GM21360 (cell line): ENCODE data around the gene CLBA1.
"Not testable (repeated sequence)": the region's sequence is repeated elsewhere in the genome, so short reads cannot be mapped to it uniquely, and the experiment has no call there.

Source experiments
- ATAC-seq: cut with Tn5 transposase; IDR thresholded peaks from one replicate; pipeline ENCODE4 v1.9.1; 2021; ENCODE audit warnings: mild to moderate bottlenecking, moderate library complexity; ENCODE audit not compliant: unreplicated experiment

CLBA1 gene

DNA sequence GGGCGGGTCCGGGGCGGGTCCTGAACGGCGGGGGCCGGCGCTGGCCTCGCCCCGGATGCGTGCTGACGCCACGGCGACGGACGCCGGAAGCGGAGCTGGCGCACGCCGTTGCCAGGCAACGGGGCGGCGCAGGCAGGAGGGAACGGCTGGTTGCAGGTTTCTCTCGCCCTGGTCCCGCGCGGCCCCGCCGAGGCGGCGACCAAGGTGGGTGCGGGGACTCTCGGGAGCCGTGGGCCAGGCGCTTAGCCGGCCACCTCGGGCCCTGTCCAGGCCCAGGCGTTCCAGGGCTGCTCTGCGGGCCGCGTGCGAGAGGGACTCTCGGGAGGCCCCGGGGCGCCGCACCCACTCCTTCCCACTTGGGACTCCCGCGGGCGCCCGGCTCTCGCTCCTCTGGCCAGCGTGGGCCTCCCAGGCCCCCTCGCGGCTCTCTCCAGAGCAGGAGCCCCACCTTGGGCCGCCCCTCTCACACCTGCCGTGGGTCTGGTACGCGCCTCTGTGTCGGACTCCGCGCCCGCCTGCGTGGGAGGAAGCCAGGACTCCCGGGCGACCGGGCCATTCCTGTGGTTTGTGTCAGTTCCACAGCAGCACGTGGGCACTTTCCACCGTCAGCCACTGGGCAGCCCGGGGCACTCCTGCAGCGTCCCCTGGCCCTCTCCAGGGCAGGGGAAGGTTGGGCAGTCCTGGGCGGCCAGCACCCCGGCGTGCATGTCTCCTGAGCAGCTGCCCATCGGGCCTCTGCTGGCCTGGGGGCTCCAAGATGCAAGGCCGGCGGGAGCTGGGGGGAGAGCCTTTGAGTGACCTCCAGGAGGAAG lies at the start of gene CLBA1:
CLBA1 (plus strand) TSS at position 114 of the 812 bp plus-strand sequence; CDS start at position 758, 644 bp downstream.
- ATAC-seq: peak; percentile 92

DNA sequence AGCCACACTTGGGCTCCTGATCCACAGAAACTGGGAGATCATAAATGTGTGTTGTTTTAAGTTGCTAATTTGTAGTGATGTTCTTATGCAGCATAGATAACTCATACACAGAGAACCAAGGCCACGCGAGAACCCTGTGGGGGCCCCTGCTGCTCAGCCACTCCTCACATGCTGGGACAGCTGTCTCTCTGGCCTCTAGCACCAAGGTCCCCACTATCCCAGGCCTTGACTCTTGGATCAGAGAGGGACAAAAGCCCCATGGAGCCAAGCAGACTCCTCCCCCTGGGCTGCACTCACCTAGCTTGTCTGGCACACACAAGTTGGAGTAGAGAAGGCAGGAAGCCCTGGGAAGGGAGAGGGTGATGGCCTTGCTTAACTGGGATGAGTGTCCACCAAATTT lies 49.6 kb upstream of the CLBA1 start:
- no peak for ATAC-seq

DNA sequence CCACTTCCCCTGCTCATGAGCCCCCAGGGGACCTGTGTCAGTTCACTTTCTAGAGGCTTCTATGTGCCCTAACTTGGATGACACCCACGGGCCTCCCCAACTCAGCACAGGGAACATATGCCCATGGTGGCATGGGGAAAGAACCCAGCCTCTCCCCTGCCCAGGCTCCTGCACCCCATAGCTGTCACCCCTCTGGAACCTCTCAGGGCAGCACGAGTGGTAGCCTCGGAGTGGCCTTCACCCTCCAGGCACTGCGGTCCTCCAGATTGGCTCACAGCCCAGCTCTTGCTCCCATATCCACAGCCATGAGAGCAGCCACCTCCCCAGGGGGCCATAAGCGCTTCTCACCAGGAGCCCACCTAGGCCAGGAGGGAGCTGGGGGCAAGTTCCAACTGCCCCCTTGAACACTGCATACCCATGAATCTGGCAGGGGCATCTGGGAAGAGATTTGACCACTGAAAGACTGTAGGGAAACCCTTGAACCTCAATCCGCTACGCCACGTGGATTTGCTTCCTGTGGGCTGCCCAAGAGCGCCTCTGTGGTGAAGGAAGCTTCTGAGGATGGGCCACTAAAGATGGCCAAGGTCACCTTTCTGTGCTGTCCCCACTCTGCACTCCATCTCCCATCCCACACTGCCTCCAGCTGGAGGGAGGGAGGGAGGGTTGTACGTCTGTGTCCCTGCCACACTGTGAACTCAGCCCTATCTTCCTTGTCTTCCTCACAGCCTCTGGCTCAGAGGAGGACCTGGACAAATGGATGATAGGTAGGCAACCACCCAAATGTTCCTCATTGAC lies 49.0 kb upstream of the CLBA1 start:
- no peak for ATAC-seq

DNA sequence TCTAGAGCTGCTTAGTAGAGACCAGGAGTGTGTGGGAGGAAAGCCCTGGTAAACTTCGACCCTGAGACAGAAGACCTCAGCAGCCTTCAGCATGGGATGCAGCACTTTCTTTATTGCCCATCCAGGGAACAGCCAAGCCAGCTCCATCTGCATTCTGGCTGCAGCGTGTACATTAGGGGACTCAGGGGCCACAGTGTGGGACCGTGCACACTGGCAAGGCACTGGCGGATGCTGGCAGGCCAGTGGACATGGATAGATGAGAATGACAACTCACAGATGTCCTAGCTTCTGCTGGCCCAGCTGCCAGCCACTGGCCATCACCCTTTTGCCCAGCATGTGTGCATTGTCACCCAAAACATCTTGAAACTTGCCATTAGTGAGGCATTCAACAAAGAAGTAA lies 48.4 kb upstream of the CLBA1 start:
- no peak for ATAC-seq

DNA sequence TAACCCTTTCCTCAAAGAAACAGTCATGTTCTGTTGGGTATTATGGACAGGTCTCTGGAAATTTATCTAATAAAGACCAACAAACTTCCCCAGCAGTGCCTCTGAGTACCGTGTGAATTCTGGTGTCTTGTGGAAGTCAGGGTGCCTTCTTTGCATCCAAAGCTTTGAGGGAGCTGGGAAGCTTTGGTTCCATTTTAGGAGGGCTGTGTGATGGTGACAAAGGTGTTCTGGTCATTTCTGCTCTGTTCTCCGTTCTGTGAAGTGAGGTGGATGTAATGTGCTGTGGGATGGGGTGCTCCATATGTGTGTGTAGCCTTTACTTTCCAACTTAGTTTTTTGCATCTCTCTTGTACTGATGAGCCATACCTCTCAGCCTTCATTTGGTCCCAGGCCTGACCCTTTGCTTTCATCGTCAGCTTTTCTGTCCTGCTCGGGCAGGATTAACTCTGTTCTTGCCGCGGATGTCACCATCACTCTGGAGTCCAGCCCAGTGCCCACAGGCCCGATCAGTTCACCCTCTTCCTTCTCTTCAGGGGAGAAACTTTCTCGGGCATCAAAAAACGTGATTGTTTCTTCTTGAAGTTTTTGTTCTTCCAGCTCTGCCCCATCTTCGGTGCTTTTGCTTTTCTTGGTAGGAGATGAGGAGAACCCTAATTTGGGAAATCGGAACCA lies 47.8 kb upstream of the CLBA1 start:
- no peak for ATAC-seq

DNA sequence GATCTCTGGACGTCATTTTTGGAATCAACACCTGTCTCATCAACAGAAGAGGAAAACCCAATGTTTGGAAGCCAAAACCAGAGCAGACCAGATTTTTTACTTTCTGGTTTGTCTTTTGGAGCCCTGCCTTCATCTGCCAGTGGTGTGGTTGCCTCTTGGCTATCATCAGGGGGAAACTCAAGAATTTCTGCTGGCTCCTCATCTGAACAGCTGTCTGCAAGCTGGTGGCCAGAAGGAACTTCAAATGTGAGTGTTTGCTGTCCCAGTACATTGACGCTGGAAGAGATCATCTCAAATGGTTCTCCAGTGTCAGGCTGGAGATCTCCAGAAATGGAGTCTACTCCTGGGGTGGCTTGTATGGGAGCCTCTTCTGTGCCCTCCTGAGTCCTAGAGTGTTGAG lies 47.2 kb upstream of the CLBA1 start:
- ATAC-seq: no peak

DNA sequence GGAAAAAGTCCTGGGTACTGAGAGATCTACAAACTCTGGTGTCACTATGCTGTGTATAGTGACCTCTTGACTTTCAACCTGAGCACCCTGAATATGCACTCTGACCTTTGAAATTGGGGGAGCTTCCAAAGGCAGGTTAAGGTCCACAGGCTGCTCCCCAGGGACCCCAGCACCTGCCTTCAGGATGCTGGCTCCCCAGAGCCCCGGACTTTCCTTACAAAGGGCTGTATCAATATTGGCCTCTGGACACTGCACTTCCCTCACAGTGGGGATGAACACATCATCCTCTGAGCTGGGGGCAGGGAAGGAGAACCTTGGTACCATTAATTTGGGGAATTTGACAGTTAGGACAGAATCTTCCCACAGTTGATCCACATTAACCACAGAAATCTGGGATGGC lies 46.6 kb upstream of the CLBA1 start:
- ATAC-seq: no peak

DNA sequence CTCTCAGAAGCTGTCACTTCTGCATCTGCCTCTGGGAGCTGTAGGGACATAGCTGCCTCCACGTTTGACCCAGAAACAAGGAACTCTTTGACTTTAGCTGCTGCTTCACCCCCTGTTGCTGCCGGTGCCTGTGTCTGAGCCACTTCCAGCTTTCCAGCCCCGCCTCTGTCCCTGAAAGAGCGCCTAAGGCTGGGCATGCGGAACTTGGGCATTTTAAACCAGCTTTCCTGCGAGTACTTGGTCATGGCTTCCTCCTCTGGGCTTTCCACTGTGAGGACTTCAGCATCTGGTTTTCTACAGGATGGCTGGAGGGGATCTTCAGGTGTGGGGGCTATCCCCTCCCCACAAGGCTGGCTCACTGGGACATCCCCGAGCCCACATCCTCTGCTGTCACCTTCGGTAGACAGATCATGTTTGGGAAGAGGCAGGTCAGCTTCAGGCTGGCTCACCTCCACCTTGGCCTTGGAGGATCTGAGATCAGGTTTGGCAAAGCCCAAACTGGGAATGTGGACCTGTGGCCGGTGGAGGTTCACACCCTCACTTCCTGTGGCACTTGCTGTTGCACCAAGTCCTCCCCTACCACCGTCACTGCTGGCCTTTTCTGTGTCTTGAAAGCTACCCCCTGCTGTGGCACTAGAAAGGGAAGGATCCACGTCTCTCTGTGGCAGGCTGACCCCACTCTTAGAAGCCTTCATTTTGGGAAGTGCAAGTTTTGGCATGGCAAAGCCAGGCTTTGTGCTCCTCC lies 45.8 kb upstream of the CLBA1 start:
- ATAC-seq: no peak

DNA sequence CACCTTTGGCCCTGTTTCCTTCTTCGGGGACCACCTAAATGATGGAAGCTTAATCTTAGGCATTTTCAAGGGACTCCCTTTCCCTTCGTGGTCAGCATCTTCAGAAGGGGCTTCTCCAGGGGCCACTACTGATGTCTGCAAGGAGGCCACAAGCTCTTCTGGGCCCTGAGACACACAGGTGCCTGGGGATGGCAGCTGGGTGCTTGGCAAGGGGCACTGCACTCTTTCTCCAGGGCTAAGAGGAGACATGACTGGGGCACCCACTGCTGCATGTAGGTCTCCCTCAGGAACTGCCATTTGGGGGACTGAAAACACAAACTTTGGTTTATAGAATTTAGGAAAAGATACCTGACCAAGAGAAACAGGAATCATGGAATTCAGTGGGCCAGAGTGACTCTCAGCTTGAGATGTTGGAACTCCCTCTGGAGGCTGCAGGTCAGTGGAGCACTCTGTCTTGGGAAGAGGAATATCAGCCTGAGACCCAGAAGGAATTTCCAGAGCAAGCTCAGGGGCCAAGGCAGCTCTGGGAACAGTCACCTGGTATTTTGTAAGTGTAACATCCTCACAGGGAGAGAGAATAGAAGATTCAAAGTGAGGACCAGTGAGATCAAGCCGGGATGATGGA lies 45.0 kb upstream of the CLBA1 start:
- no peak for ATAC-seq

DNA sequence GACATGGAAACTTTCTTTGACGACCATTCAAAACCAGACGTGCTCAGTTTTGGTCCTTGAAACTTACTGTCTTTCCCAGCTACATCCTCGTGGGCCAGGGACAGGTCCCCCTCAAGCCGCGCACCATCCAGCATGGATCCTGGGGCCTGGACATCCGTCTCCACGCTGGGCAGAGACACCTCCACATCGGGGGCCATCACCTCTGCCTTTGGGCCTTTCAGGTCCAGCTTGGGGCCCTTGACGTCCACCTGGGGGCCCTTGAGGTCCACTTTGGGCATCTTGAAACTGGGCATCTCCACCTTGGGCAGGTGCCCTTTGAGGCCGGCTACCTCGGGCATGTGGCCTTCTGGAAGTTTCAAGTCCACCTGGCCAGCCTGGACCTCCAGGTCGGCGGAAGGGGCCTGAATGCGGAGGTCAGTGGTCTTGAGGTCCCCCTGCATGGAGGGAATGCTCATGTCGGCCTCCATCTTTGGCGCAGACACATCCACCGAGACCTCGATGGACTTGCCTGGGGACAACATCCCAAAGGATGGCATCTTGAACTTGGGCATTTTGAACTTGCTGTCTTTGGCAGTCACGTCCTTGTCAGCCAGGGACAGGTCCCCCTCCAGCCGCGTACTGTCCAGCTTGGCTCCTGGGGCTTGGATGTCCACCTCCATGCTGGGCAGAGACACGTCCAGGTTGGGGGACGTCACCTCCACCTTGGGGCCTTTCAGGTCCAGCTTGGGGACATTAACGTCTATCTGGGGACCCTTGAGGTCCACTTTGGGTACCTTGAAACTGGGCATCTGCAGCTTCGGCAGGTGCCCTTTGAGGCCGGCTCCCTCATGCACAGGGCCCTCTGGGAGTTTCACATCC lies 43.9 kb upstream of the CLBA1 start:
- ATAC-seq: no peak

DNA sequence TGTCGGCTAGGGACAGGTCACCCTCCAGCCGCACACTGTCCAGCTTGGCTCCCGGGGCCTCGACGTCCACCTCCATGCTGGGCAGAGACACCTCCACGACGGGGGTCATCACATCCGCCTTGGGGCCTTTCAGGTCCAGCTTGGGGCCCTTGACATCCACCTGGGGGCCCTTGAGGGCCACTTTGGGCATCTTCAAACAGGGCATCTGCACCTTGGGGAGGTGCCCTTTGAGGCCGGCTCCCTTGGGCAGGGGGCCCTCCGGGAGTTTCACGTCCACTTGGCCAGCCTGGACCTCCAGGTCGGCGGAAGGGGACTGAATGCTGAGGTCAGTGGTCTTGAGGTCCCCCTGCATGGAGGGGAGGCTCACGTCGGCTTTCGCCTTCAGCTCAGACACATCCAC lies 43.0 kb upstream of the CLBA1 start:
- no peak for ATAC-seq

DNA sequence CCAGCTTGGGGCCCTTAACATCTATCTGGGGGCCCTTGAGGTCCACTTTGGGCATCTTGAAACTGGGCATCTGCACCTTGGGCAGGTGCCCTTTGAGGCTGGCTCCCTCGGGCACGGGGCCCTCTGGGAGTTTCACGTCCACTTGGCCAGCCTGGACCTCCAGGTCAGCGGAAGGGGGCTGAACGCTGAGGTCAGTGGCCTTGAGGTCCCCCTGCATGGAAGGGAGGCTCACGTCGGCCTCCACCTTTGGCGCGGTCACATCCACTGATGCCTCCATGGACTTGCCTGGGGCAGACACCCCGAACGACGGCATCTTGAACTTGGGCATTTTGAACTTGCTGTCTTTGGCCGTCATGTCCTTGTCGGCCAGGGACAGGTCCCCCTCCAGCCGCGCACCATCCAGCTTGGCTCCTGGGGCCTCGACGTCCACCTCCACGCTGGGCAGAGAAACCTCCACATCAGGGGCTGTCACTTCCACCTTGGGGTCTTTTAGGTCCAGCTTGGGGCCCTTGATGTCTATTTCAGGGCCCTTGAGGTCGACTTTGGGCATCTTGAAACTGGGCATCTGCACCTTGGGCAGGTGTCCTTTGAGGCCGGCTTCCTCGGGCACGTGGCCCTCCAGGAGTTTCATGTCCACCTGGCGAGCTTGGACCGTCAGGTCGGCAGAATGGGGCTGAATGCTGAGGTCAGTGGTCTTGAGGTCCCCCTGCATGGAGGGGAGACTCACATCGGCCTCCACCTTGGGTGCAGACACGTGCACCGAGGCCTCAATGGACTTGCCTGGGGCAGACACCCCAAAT lies 42.2 kb upstream of the CLBA1 start:
- ATAC-seq: not testable (repeated sequence)

DNA sequence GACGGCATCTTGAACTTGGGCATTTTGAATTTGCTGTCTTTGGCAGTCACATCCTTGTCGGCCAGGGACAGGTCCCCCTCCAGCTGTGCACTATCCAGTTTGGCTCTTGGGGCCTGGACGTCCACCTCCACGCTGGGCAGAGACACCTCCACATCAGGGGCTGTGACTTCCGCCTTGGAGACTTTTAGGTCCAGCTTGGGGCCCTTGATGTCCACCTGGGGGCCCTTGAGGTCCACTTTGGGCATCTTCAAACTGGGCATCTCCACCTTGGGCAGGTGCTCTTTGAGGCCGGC lies 41.6 kb upstream of the CLBA1 start:
- not testable (repeated sequence) for ATAC-seq

DNA sequence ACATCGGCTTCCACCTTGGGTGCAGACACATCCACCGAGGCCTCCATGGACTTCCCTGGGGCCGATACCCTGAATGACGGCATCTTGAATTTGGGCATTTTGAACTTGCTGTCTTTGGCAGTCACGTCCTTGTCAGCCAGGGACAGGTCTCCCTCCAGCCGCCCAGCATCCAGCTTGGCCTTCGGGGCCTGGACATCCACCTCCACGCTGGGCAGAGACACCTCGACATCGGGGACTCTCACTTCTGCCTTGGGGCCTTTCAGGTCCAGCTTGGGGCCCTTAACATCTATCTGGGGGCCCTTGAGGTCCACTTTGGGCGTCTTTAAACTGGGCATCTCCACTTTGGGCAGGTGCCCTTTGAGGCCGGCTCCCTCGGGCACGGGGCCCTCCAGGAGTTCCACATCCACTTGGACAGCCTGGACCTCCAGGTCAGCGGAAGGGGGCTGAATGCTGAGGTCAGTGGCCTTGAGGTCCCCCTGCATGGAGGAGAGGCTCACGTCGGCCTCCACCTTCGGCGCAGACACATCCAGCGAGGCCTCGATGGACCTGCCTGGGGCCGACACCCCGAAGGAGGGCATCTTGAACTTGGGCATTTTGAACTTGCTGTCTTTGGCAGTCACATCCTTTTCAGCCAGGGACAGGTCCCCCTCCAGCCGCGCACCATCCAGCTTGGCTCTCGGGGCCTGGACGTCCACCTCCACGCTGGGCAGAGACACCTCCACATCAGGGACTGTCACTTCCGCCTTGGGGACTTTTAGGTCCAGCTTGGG lies 41.0 kb upstream of the CLBA1 start:
- not testable (repeated sequence) for ATAC-seq

DNA sequence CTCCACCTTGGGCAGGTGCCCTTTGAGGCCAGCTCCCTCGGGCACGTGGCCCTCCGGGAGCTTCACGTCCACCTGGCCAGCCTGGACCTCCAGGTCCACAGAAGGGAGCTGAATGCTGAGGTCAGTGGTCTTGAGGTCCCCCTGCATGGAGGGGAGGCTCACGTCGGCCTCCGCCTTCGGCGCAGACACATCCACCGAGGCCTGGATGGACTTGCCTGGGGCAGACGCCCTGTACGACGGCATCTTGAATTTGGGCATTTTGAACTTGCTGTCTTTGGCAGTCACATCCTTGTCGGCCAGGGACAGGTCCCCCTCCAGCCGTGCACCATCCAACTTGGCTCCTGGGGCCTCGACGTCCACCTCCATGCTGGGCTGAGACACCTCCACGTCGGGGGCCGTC lies 40.3 kb upstream of the CLBA1 start:
- ATAC-seq: not testable (repeated sequence)

DNA sequence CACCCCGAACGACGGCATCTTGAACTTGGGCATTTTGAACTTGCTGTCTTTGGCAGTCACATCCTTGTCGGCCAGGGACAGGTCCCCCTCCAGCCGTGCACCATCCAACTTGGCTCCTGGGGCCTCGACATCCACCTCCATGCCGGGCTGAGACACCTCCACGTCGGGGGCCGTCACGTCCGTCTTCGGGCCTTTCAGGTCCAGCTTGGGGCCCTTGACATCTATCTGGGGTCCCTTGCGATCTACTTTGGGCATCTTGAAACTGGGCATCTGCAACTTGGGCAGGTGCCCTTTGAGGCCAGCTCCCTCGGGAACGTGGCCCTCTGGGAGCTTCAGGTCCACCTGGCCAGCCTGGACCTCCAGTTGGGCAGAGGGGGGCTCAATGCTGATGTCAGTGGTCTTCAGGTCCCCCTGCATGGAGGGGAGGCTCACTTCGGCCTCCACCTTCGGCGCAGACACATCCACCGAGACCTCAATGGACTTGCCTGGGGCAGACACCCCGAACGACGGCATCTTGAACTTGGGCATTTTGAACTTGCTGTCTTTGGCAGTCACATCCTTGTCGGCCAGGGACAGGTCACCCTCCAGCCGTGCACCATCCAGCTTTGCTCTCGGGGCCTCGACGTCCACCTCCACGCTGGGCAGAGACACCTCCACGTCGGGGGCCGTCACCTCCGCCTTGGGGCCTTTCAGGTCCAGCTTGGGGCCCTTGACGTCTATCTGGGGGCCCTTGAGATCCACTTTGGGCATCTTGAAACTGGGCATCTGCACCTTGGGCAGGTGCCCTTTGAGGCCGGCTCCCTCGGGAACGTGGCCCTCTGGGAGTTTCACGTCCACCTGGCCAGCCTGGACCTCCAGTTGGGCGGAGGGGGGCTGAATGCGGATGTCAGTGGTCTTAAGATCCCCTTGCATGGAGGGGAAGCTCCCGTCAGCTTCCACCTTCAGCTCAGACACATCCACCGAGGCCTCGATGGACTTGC lies 39.3 kb upstream of the CLBA1 start:
- not testable (repeated sequence) for ATAC-seq

DNA sequence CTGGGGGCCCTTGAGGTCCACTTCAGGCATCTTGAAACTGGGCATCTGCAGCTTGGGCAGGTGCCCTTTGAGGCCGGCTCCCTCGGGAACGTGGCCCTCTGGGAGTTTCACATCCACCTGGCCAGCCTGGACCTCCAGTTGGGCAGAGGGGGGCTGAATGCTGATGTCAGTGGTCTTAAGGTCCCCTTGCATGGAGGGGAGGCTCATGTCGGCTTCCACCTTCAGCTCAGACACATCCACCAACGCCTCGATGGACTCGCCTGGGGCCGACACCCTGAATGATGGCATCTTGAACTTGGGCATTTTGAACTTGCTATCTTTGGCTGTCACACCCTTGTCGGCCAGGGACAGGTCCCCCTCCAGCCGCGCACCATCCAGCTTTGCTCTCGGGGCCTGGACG lies 38.4 kb upstream of the CLBA1 start:
- ATAC-seq: not testable (repeated sequence)
